Activated T-cell treated with anti-CD3 and anti-CD28 coated beads, Interleukin-2, amount 50 U/mL, for 4 hours (primary cell): Measurements from ENCODE around the gene CALR3. TPM values are rescaled to one million over a fixed set of nuclear protein-coding genes. Genes with fewer than 3 reads are reported as not detected.

Experiments used
- ATAC-seq, 2 donors: fragments of 200-7000 bp; cut with Tn5 transposase; one replicate each; pipeline ENCODE4 v1.10.0; 2021
- DNase-seq: peaks from one replicate; pipeline ENCODE4 v3.0.0-alpha.2; 2020
- H3K27me3 Mint-ChIP-seq: one replicate; pipeline ENCODE4 v1.8.0; 2021; ENCODE audit warnings: low read depth, mixed read lengths
- H3K36me3 Mint-ChIP-seq: one replicate; pipeline ENCODE4 v1.8.0; 2022; ENCODE audit warnings: mixed read lengths; ENCODE audit not compliant: insufficient read depth
- H3K4me1 Mint-ChIP-seq: one replicate; pipeline ENCODE4 v1.8.0; 2021; ENCODE audit warnings: low read depth, mixed read lengths
- H3K4me3 Mint-ChIP-seq: one replicate; pipeline ENCODE4 v1.8.0; 2021; ENCODE audit warnings: mild to moderate bottlenecking, moderate library complexity, mixed read lengths
- H3K9me3 Mint-ChIP-seq: one replicate; pipeline ENCODE4 v1.8.0; 2021; ENCODE audit warnings: mixed read lengths
- total RNA-seq, 3 donors: library from RNA; stranded (reverse); gene quantifications; one replicate each; pipeline ENCODE4 v1.2.1, GENCODE V29; 2021

The CALR3 gene
- total RNA-seq, 3 donors from 2014 or later = not detected

- Mint-ChIP-seq H3K4me3 (no peak overlapping the region), H3K9me3 (peaks cover 4% of the 10 kb centered on the region), H3K36me3 (peaks cover 9% of the 10 kb centered on the region), H3K27me3 (no peaks in the 10 kb centered on the region), H3K4me1 (peaks cover 64% of the 10 kb centered on the region)
- DNase-seq = no peak
- peak; percentile 70 to 75 for ATAC-seq
Observed at GRCh38 chr19:16446724-16447368, 49.1 kb downstream of the CALR3 start.

DNA sequence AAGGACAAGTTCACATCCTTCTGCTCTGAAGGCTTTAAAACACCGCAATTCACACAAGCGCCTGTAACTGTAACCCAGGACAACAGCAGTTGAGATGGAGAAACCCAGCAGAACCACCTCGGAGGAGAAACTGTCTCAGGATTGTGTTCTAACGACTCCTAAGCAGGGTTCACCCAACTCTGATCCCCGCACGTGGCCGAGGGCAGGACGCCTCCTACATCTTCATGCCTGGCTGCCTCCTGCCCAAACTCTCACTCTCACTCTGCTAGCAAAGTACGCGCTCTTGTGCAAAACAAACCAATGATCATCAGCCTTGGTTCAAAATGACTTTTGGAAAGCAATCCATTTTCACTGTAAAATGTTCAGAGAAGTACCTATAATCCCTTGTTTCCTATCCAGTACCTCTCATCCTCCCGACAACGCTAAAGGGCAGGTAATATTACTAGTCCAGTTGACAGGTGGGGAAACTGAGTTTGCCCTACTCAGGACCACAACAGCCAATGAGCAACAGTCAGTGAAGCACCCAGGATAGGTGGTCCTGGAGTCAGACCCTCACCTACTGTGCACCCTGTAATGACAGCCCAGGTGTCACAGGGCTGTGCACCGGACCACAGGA is 49.8 kb downstream of the CALR3 start:
- H3K27me3 Mint-ChIP-seq = no peaks in the 10 kb centered on the region
- peaks cover 9% of the 10 kb centered on the region for H3K36me3 Mint-ChIP-seq
- H3K4me1 Mint-ChIP-seq = peaks cover 63% of the 10 kb centered on the region
- peaks cover 4% of the 10 kb centered on the region for H3K9me3 Mint-ChIP-seq
- ATAC-seq (no peak), DNase-seq (no peak)
- no peak overlapping the region for H3K4me3 Mint-ChIP-seq

DNA sequence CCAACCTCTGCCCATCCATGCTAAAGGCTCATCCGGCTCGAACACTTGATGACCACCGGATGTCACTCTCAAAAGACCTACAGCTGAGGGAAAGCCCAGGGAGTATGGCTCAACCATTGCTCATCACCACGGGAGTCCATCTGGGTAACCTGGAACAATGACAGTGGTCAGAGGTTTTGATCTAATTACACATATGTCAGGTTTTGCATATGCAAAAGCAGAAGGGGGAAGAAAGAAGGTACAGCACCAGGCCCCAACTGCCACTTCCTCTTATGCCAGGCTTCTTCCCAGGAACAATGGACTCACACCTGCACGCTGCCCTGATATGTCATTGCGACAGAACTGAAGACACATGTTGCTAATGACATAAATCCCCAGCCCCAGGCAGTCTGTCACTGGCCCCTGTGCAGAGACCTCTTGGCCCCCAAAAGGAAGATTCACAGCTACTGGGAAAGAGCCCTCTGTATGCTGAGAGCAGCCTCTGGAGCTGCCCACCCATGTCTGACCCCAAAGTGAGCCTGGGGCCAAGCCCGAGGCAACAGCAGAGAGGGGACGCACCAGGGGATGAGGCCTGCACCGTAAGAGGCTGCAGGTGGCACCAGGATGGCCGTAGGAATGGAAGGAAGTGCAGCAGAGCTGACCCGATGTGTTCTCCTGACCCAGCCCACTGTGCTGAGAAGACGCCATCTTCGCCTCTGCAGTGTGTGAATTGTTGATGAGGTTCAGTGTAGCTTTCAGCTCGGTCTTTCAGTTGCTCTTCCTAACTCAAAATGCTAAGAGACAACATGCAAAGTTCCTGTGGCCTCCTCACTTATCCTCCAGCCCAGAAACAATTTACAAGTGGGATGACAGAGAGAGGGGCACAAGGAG is 50.5 kb downstream of the CALR3 start:
- H3K9me3 Mint-ChIP-seq = peaks cover 4% of the 10 kb centered on the region
- peaks cover 13% of the 10 kb centered on the region for H3K36me3 Mint-ChIP-seq
- H3K27me3 Mint-ChIP-seq = no peaks in the 10 kb centered on the region
- H3K4me3 Mint-ChIP-seq = no peak overlapping the region
- ATAC-seq (no peak), DNase-seq (no peak)
- H3K4me1 Mint-ChIP-seq = peaks cover 60% of the 10 kb centered on the region

DNA sequence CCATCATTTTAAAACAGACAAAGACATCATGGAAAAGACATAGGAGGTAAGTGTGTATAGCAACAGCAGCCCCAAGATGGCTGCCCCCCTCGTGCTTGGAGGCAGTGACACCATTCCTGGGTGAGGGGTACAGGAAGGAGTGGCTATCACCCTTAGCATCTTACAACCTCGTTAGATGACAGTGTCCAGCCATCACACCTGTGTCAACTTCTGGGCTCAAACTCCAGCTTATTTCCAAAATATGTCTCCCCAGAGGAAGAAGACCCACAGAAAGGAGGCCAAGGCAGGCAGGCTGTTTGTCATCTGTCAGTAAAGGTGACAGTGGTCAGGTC is 51.7 kb downstream of the CALR3 start:
- H3K27me3 Mint-ChIP-seq = no peaks in the 10 kb centered on the region
- peaks cover 50% of the 10 kb centered on the region for H3K4me1 Mint-ChIP-seq
- ATAC-seq (no peak), DNase-seq (no peak)
- peaks cover 13% of the 10 kb centered on the region for H3K36me3 Mint-ChIP-seq
- no peak overlapping the region for H3K4me3 Mint-ChIP-seq
- no peaks in the 10 kb centered on the region for H3K9me3 Mint-ChIP-seq

- peaks cover 39% of the 10 kb centered on the region for H3K4me1 Mint-ChIP-seq
- H3K9me3 Mint-ChIP-seq = no peaks in the 10 kb centered on the region
- peaks cover 10% of the 10 kb centered on the region for H3K36me3 Mint-ChIP-seq
- no peak overlapping the region for H3K4me3 Mint-ChIP-seq
- no peaks in the 10 kb centered on the region for H3K27me3 Mint-ChIP-seq
- DNase-seq (no peak), ATAC-seq (no peak)
Observed at GRCh38 chr19:16442386-16443276, 53.3 kb downstream of the CALR3 start.

DNA sequence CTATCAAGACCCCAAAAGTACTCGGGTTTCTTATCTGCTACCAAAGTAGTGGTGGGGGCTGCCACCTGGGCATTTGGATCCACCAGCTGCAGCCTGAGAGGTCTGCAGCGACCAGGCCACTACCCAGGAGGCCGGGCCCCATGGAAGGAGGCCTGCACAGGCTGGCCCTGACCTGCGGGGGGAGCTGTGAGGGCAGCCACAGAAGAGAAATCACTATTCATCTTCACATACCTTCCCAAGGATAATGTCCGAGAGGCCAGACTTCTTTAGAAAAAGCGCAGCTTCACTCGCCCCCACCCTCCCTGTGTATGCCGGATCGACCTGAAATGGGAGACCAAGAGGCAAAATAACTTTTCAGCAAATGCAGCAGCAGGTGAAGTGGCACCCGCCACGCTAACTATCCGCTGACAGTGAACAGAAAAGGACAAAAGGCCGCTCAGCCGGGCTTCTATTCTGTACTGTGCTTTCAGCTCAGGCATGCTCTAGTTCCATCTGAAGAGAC is 54.3 kb downstream of the CALR3 start:
- Mint-ChIP-seq H3K36me3 (peaks cover 17% of the 10 kb centered on the region), H3K4me3 (no peak overlapping the region), H3K9me3 (no peaks in the 10 kb centered on the region), H3K27me3 (no peaks in the 10 kb centered on the region), H3K4me1 (peaks cover 31% of the 10 kb centered on the region)
- ATAC-seq = peak in 1 of 2 donors; percentile 46
- no peak for DNase-seq

DNA sequence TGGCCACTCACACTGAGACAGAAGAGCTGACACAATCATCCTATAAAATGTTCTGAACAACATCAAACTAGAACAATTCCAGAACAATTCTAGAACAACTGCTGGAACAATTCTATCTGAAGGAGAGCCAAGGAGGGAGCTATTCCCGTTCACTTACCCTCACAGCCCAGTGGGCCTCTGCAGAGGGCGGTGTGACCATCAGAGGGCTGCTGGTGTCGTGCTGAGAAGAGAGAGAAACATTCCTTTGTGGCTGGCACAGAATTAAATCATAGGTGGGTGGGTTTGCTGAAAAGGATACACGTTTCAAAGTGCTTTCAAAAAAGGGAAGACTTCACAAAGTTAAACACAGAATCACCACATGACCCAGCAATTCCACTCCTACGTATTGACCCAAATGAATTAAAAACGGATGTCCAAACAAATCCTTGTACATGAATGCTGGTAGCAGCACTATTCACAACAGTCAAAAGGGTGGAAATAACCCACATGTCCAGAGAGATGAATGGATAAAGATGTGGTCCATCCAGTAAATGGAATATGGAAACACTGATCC is 59.1 kb downstream of the CALR3 start:
- DNase-seq = no peak
- Mint-ChIP-seq H3K4me3 (no peak overlapping the region), H3K36me3 (peaks cover 30% of the 10 kb centered on the region), H3K27me3 (no peaks in the 10 kb centered on the region), H3K4me1 (peaks cover 8% of the 10 kb centered on the region), H3K9me3 (no peaks in the 10 kb centered on the region)
- ATAC-seq = no peak

GRCh38 chr19:16435999-16436650 is 59.8 kb downstream of the CALR3 start:
- Mint-ChIP-seq H3K27me3 (no peaks in the 10 kb centered on the region), H3K36me3 (peaks cover 30% of the 10 kb centered on the region), H3K4me1 (peaks cover 8% of the 10 kb centered on the region), H3K9me3 (no peaks in the 10 kb centered on the region), H3K4me3 (no peak overlapping the region)
- ATAC-seq (no peak), DNase-seq (no peak)

DNA sequence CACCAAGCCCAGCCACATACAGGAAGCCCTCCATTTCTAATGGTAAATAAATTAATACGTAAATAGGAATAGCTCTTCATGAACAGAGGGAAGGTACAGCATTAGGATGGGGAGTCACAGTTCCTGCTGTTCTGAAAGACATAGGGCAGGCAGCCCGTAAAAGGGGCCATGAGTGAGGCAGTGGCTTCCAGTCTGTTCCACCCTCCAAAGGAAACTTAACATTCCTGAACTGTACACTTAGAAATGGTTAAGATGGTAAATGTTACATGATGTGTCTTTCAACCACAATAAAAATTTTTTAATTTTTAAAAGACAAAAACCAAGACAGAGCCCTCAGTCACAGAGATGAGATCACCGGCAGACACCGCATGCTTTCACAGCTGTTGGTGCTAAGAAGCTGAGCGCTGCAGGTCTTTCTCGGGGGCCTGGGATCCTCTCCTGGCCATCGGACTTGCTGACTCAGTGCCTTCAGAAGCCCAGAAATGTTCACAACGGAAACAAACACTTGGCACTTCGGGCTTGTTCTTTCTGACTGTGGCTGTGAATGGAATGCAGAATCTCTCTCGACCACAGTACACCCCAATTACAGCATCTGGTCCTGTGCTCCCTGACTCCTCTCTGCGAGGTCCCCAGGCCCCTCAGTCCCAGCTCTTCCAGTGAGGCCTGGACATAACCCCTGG is 60.6 kb downstream of the CALR3 start:
- no peak for ATAC-seq
- DNase-seq = no peak
- Mint-ChIP-seq H3K4me1 (peaks cover 8% of the 10 kb centered on the region), H3K4me3 (no peak overlapping the region), H3K9me3 (no peaks in the 10 kb centered on the region), H3K27me3 (no peaks in the 10 kb centered on the region), H3K36me3 (peaks cover 30% of the 10 kb centered on the region)

DNA sequence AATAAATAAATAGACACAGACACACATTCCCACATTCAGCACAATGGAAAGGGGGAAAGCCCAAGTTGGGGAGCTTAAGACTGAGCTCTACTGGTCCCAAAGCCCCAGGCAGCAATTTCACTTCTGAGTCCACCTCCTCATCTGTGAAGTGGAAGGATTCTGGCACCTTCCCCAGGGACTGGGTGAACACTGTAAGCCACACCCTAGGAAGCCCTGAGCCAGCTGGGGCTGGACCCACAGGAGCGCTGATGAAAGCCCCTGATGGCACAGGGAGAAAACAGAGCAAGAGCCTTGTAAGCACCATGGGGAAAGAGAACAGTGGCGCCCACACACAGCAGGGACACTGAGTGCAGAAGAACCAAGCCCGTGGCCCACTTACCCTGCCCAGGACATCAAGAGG is 62.0 kb downstream of the CALR3 start:
- H3K4me3 Mint-ChIP-seq = no peak overlapping the region
- H3K9me3 Mint-ChIP-seq = no peaks in the 10 kb centered on the region
- no peaks in the 10 kb centered on the region for H3K27me3 Mint-ChIP-seq
- H3K36me3 Mint-ChIP-seq = peaks cover 26% of the 10 kb centered on the region
- peaks cover 15% of the 10 kb centered on the region for H3K4me1 Mint-ChIP-seq
- no peak for DNase-seq
- no peak for ATAC-seq

GRCh38 chr19:16429759-16430091 is 66.2 kb downstream of the CALR3 start:
- H3K36me3 Mint-ChIP-seq = peaks cover 27% of the 10 kb centered on the region

DNA sequence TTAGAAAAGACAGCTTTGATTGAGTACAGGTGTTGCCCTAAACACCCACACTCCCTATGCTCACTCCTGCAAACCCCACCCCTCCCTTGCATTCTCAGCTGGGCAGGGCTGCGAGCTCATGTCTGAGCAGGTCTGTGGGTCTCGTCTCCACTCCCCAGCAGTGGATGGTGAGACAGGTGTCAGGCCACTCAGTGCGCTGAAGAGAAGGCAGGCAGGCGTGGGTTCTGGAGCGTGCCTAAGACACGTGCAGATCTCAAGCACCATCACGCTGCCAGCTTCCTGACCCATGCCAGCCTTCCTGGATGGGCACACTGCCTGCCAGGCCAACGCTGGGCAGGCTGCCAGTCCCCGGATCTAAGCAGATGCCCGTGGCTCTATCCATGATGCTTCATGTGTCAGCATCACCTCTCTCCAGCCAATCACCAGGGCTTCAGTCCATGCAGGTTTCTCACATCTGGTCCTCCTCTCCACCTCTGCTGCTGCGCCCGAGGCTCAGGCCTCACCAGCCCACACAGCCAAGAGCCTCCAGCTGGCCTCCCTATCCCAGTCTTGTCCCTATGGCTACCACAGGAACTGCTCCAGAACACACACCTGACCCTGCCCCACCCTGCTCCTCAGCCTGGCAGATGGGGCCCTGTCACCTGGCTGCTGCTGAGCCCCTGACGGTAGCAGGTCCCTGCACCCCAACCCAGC is 66.8 kb downstream of the CALR3 start:
- Mint-ChIP-seq H3K4me3 (no peak overlapping the region), H3K9me3 (no peaks in the 10 kb centered on the region), H3K36me3 (peaks cover 25% of the 10 kb centered on the region), H3K4me1 (peaks cover 10% of the 10 kb centered on the region), H3K27me3 (no peaks in the 10 kb centered on the region)
- DNase-seq = no peak
- no peak for ATAC-seq

More at GRCh38 chr19:16429759-16430091, 66.2 kb downstream of the CALR3 start:
- Mint-ChIP-seq H3K4me1 (peaks cover 10% of the 10 kb centered on the region), H3K4me3 (no peak overlapping the region), H3K9me3 (no peaks in the 10 kb centered on the region), H3K27me3 (no peaks in the 10 kb centered on the region)
- DNase-seq (no peak), ATAC-seq (no peak)
